ENCODE data around the gene PPP1R12C. TPM values are rescaled to one million over a fixed set of nuclear protein-coding genes. Genes with fewer than 3 reads are reported as not detected.

PPP1R12C gene
- total RNA-seq, 1 donor from 2014 or later, result 31.3 TPM

- no peak for DNase-seq (ENCODE audit: low spot score)
Observed at GRCh38 chr19:55046975-55047622, 70.3 kb downstream of the PPP1R12C start.

GRCh38 chr19:55044771-55045716 lies 72.4 kb downstream of the PPP1R12C start:
- DNase-seq (ENCODE audit: low spot score), result no peak

- DNase-seq (ENCODE audit: low spot score), result no peak
Observed at GRCh38 chr19:55044286-55044685, 73.2 kb downstream of the PPP1R12C start.

GRCh38 chr19:55042688-55043087 lies 74.7 kb downstream of the PPP1R12C start:
- DNase-seq (ENCODE audit: low spot score), result no peak

- no peak for DNase-seq (ENCODE audit: low spot score)
Observed at GRCh38 chr19:55042344-55042678, 75.1 kb downstream of the PPP1R12C start.

GRCh38 chr19:55041627-55042343 lies 75.7 kb downstream of the PPP1R12C start:
- DNase-seq (ENCODE audit: low spot score), result no peak

GRCh38 chr19:55041244-55041626 lies 76.2 kb downstream of the PPP1R12C start:
- no peak for DNase-seq (ENCODE audit: low spot score)

Other genes with a start within 250 kb of the PPP1R12C start
- gene FCAR, start 243.4 kb downstream of the PPP1R12C start, total RNA-seq (ENCODE audit: insufficient read depth, low replicate concordance), result not detected
- not detected for gene NCR1, start 211.5 kb downstream of the PPP1R12C start, total RNA-seq (ENCODE audit: insufficient read depth, low replicate concordance)
- gene NLRP7, start 170.1 kb downstream of the PPP1R12C start, total RNA-seq (ENCODE audit: insufficient read depth, low replicate concordance), result 0.24 TPM
- gene NLRP2, start 151.3 kb downstream of the PPP1R12C start, total RNA-seq (ENCODE audit: insufficient read depth, low replicate concordance), result 9.6 TPM
- gene GP6, start 79.4 kb downstream of the PPP1R12C start, total RNA-seq (ENCODE audit: insufficient read depth, low replicate concordance), result not detected
- 17.3 TPM for gene RDH13, start 54.5 kb downstream of the PPP1R12C start, total RNA-seq (ENCODE audit: insufficient read depth, low replicate concordance)
- 5.8 TPM for gene EPS8L1, start 41.8 kb downstream of the PPP1R12C start, total RNA-seq (ENCODE audit: insufficient read depth, low replicate concordance)
- 0.72 TPM for gene TNNT1, start 31.6 kb upstream of the PPP1R12C start, total RNA-seq (ENCODE audit: insufficient read depth, low replicate concordance)
- gene TNNI3, start 40.1 kb upstream of the PPP1R12C start, total RNA-seq (ENCODE audit: insufficient read depth, low replicate concordance), result 3.6 TPM
- gene DNAAF3, start 49.0 kb upstream of the PPP1R12C start, total RNA-seq (ENCODE audit: insufficient read depth, low replicate concordance), result 1.4 TPM
- gene SYT5, start 62.7 kb upstream of the PPP1R12C start, total RNA-seq (ENCODE audit: insufficient read depth, low replicate concordance), result 1.9 TPM
- gene PTPRH, start 91.9 kb upstream of the PPP1R12C start, total RNA-seq (ENCODE audit: insufficient read depth, low replicate concordance), result 0.24 TPM
- gene TMEM86B, start 111.1 kb upstream of the PPP1R12C start, total RNA-seq (ENCODE audit: insufficient read depth, low replicate concordance), result 4.1 TPM
- gene PPP6R1, start 141.4 kb upstream of the PPP1R12C start, total RNA-seq (ENCODE audit: insufficient read depth, low replicate concordance), result 10.4 TPM
- 7.0 TPM for gene HSPBP1, start 162.5 kb upstream of the PPP1R12C start, total RNA-seq (ENCODE audit: insufficient read depth, low replicate concordance)
- not detected for gene BRSK1, start 166.4 kb upstream of the PPP1R12C start, total RNA-seq (ENCODE audit: insufficient read depth, low replicate concordance)
- 2.2 TPM for gene TMEM150B, start 207.7 kb upstream of the PPP1R12C start, total RNA-seq (ENCODE audit: insufficient read depth, low replicate concordance)
- 10.6 TPM for gene KMT5C, start 222.2 kb upstream of the PPP1R12C start, total RNA-seq (ENCODE audit: insufficient read depth, low replicate concordance)
- gene COX6B2, start 237.1 kb upstream of the PPP1R12C start, total RNA-seq (ENCODE audit: insufficient read depth, low replicate concordance), result not detected
- gene GARIN5B, start 245.6 kb upstream of the PPP1R12C start, total RNA-seq (ENCODE audit: insufficient read depth, low replicate concordance), result not detected